GM21526 (cell line): ENCODE measurements around the gene RABL2B.

Experiments used
- ATAC-seq: cut with Tn5 transposase; IDR thresholded peaks from one replicate; pipeline ENCODE4 v1.9.1; 2021; ENCODE audit warnings: moderate library complexity; ENCODE audit not compliant: unreplicated experiment, low FRiP score

RABL2B gene

GRCh38 chr22:50739279-50739691 lies 44.2 kb downstream of the RABL2B start:
- ATAC-seq, result no peak

- no peak for ATAC-seq
These were observed 44.7 kb downstream of the RABL2B start for GRCh38 chr22:50738649-50739227.

GRCh38 chr22:50737728-50738648 lies 45.4 kb downstream of the RABL2B start, which contains the start of gene ACR:
ACR (plus strand) TSS chr22:50738204; CDS start chr22:50738236, 32 bp downstream.
- ATAC-seq, result no peak

- no peak for ATAC-seq
These were observed 47.8 kb downstream of the RABL2B start for GRCh38 chr22:50735739-50736030.

GRCh38 chr22:50734986-50735738 lies 48.3 kb downstream of the RABL2B start:
- ATAC-seq, result no peak

GRCh38 chr22:50734343-50734771 lies 49.1 kb downstream of the RABL2B start:
- ATAC-seq, result no peak

GRCh38 chr22:50733521-50734342 lies 49.7 kb downstream of the RABL2B start:
- ATAC-seq, result no peak

GRCh38 chr22:50732681-50733080 lies 50.8 kb downstream of the RABL2B start:
- ATAC-seq, result no peak

- no peak for ATAC-seq
These were observed 51.4 kb downstream of the RABL2B start for GRCh38 chr22:50731811-50732624.

- no peak for ATAC-seq
These were observed 52.3 kb downstream of the RABL2B start for GRCh38 chr22:50730941-50731661.

GRCh38 chr22:50730013-50730891 lies 53.2 kb downstream of the RABL2B start:
- ATAC-seq, result no peak

- ATAC-seq, result no peak
These were observed 53.9 kb downstream of the RABL2B start for GRCh38 chr22:50729391-50730012.

GRCh38 chr22:50728523-50728931 lies 54.9 kb downstream of the RABL2B start:
- ATAC-seq, result no peak

- ATAC-seq, result no peak
These were observed 55.5 kb downstream of the RABL2B start for GRCh38 chr22:50727678-50728522.

- no peak for ATAC-seq
These were observed 56.6 kb downstream of the RABL2B start for GRCh38 chr22:50726643-50727340.

- no peak for ATAC-seq
These were observed 57.8 kb downstream of the RABL2B start for GRCh38 chr22:50725597-50725996.
